Thoracic aorta endothelial cell (primary cell): ENCODE measurements around the gene SSR3. TPM values are rescaled to one million over a fixed set of nuclear protein-coding genes. Genes with fewer than 3 reads are reported as not detected.

Experiments
- total RNA-seq: library from RNA; depleted of rRNA; stranded (reverse); fragments of >200 nt; gene quantifications from 2 replicates; pipeline ENCODE4 v1.2.3, GENCODE V29; 2012

Gene SSR3
- 475 and 518 TPM in 2 replicates for total RNA-seq

DNA sequence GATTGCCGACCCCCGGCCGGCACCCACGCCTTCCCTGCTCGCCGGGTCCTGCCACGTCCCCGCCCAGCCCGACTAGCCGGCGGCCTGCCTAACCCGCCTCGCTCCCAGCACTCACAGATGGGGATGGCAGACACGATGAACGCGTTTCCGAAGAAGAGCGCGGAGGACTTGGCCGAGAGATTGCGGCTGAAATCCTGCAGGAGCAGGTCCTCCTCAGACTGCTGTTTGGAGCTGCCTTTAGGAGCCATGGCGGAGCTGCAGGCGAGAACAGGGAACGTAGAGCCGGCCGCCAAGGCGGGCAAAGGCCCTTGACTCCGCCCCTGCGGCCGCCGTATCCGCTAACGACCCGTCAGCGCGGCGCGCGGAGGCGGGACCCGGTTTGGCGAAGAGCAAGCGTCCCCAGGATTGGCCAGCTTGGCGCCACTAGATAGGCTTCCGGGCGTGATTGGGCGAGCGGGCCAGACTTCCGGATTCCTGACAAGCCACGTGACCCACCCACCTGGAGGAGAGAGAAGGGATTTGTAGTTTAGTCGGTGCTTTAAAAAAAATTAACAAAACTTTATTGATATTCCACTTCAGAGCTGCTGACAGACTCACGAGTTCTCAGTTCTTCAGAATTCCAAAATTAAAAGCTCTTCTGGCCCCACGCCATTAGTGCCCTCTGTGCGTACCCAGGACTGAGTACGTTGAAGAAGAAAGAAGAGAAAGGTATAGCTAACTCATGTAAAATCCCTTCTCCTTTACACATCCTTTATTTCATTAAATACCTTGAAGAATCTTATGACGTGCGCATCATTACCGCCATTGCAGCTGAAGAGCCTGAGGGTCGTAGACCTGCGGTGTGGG lies at the start of gene SSR3:
Gene SSR3 (minus strand): TSS at position 276 of the 846 bp plus-strand sequence. CDS start 28 bp downstream, at position 248.

Other genes starting within 250 kb of the SSR3 start
- 54.2 and 61.7 TPM in 2 replicates for gene TIPARP, start 119.5 kb upstream of the SSR3 start, total RNA-seq